HL-60 (cell line): ENCODE data around the gene FGFR4.

Experiments used
- POLR2AphosphoS5 ChIP-seq: IDR thresholded peaks from 2 replicates; pipeline ENCODE4 v1.6.1; 2012; ENCODE audit warnings: low read depth
- REST ChIP-seq: IDR thresholded peaks from 2 replicates; pipeline ENCODE4 v1.6.1; 2012; ENCODE audit warnings: low read depth; ENCODE audit not compliant: insufficient replicate concordance
- SPI1 ChIP-seq: IDR thresholded peaks from 2 replicates; pipeline ENCODE4 v1.6.1; 2012; ENCODE audit warnings: low read depth, mild to moderate bottlenecking, borderline replicate concordance
- TF ChIP-seq, protein P1 (sequence below): IDR thresholded peaks from one replicate; pipeline ENCODE4 v1.5.1; 2011; ENCODE audit warnings: low read length, control low read depth, inconsistent platforms; ENCODE audit not compliant: insufficient read depth

DNA sequence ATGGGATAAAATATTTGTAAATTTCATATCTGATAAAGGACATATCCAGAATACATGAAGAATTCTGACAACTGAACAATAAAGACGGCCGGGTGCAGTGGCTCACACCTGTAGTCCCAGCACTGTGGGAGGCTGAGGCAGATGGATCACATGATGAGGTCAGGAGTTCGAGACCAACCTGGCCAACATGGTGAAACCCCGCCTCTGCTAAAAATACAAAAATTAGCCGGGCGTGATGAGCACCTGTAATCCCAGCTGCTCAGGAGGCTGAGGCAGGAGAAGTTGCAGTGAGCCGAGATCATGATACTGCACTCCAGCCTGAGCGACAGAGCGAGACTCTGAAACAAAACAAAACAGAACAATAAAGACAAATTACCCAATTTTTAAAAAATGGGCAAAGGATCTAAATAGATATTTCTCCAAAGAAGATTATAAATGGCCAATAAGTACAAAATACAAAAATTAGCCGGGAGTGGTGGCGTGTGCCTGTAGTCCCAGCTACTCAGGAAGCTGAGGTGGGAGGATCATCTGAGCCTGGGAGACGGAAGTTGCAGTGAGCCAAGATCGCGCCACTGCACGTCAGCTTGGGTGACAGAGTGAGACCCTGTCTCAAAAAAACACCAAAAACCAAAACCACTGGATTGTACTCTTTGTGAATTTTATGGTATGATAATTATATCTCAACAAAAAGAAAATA lies 37.2 kb downstream of the FGFR4 start:
- TF ChIP-seq, protein P1, sequence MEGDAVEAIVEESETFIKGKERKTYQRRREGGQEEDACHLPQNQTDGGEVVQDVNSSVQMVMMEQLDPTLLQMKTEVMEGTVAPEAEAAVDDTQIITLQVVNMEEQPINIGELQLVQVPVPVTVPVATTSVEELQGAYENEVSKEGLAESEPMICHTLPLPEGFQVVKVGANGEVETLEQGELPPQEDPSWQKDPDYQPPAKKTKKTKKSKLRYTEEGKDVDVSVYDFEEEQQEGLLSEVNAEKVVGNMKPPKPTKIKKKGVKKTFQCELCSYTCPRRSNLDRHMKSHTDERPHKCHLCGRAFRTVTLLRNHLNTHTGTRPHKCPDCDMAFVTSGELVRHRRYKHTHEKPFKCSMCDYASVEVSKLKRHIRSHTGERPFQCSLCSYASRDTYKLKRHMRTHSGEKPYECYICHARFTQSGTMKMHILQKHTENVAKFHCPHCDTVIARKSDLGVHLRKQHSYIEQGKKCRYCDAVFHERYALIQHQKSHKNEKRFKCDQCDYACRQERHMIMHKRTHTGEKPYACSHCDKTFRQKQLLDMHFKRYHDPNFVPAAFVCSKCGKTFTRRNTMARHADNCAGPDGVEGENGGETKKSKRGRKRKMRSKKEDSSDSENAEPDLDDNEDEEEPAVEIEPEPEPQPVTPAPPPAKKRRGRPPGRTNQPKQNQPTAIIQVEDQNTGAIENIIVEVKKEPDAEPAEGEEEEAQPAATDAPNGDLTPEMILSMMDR: no peak
- TF ChIP-seq REST (no peak), POLR2AphosphoS5 (no peak), SPI1 (no peak)
